Lower lobe of right lung (tissue), 2 donors: Measurements from ENCODE around the gene CRTC1. TPM values are rescaled to one million over a fixed set of nuclear protein-coding genes. Genes with fewer than 3 reads are reported as not detected.

ENCODE experiments used
- ATAC-seq, 2 donors: fragments of 200-7000 bp; cut with Tn5 transposase; one replicate each; pipeline ENCODE4 v1.9.1; 2020 to 2022; ENCODE audit warnings: mild to moderate bottlenecking in 2 of 2, moderate library complexity in 2 of 2
- DNase-seq: peaks from one replicate; pipeline ENCODE4 v3.0.0-alpha.2; 2020
- H3K27ac ChIP-seq: fragments of 200-600 bp; one replicate; pipeline ENCODE4 v1.8.0; 2022
- H3K27me3 ChIP-seq: fragments of 200-600 bp; one replicate; pipeline ENCODE4 v1.8.0; 2022; ENCODE audit warnings: low read depth
- H3K36me3 ChIP-seq: fragments of 200-600 bp; one replicate; pipeline ENCODE4 v1.8.0; 2022; ENCODE audit warnings: mild to moderate bottlenecking
- H3K4me1 ChIP-seq: fragments of 200-600 bp; one replicate; pipeline ENCODE4 v1.8.0; 2022
- H3K4me3 ChIP-seq: fragments of 200-600 bp; one replicate; pipeline ENCODE4 v1.8.0; 2022; ENCODE audit warnings: mild to moderate bottlenecking
- H3K9me3 ChIP-seq: fragments of 200-600 bp; one replicate; pipeline ENCODE4 v1.8.0; 2022
- CTCF ChIP-seq: fragments of 200-600 bp; IDR thresholded peaks from one replicate; pipeline ENCODE4 v1.8.0; 2022; ENCODE audit warnings: antibody characterized with exemption, mild to moderate bottlenecking
- intact Hi-C: fragments of 100-400 bp; cut with DNase I; formaldehyde crosslinking; loops from one replicate; pipeline ENCODE4 v1.11.0; 2022
- total RNA-seq: library from RNA; stranded (reverse); fragmentation: NEBNext Ultra II Directional; extraction: Animal tissue kit (Norgen Biotek cat#: 25700); gene quantifications from one replicate; pipeline ENCODE4 v1.2.1, GENCODE V29; 2021
- donor health status: DM: no; HTN: yes; CAD: no; lungs with severe emphysema.

Gene CRTC1
- total RNA-seq, 1 donor from 2014 or later = 16.2 TPM

GRCh38 chr19:18708452-18709231, 25.2 kb downstream of the CRTC1 start:
- Histone ChIP-seq H3K4me3 (no peak overlapping the region), H3K4me1 (peaks cover 16% of the 10 kb centered on the region), H3K27ac (no peak overlapping the region), H3K36me3 (no peaks in the 10 kb centered on the region), H3K9me3 (no peaks in the 10 kb centered on the region), H3K27me3 (no peaks in the 10 kb centered on the region)
- intact Hi-C loops = no loop called here
- ATAC-seq (no peak), DNase-seq (no peak)
- TF ChIP-seq CTCF = no peak

- no peaks in the 10 kb centered on the region for H3K27me3 ChIP-seq
- no peak overlapping the region for H3K27ac ChIP-seq
- no peaks in the 10 kb centered on the region for H3K36me3 ChIP-seq
- H3K9me3 ChIP-seq = no peaks in the 10 kb centered on the region
- DNase-seq = no peak
- intact Hi-C loops = no loop called here
- TF ChIP-seq CTCF = no peak
- no peak for ATAC-seq
- H3K4me3 ChIP-seq = no peak overlapping the region
- peaks cover 16% of the 10 kb centered on the region for H3K4me1 ChIP-seq
Measured at GRCh38 chr19:18709546-18709945, 26.1 kb downstream of the CRTC1 start.

GRCh38 chr19:18710186-18710585, 26.7 kb downstream of the CRTC1 start:
- H3K27me3 ChIP-seq = no peaks in the 10 kb centered on the region
- H3K9me3 ChIP-seq = no peaks in the 10 kb centered on the region
- peaks cover 16% of the 10 kb centered on the region for H3K4me1 ChIP-seq
- TF ChIP-seq CTCF = no peak
- no peaks in the 10 kb centered on the region for H3K36me3 ChIP-seq
- ATAC-seq = no peak
- no peak overlapping the region for H3K27ac ChIP-seq
- no peak overlapping the region for H3K4me3 ChIP-seq
- intact Hi-C loops = no loop called here
- DNase-seq = no peak

GRCh38 chr19:18710996-18711751, 27.7 kb downstream of the CRTC1 start:
- no peak overlapping the region for H3K27ac ChIP-seq
- TF ChIP-seq CTCF = no peak
- DNase-seq = no peak
- intact Hi-C loops = no loop called here
- peak; percentile 37 to 48 for ATAC-seq
- H3K4me1 ChIP-seq = peaks cover 16% of the 10 kb centered on the region
- H3K4me3 ChIP-seq = no peak overlapping the region
- H3K36me3 ChIP-seq = no peaks in the 10 kb centered on the region
- no peaks in the 10 kb centered on the region for H3K27me3 ChIP-seq
- no peaks in the 10 kb centered on the region for H3K9me3 ChIP-seq

- peaks cover 16% of the 10 kb centered on the region for H3K4me1 ChIP-seq
- intact Hi-C loops = no loop called here
- H3K36me3 ChIP-seq = no peaks in the 10 kb centered on the region
- ATAC-seq = no peak
- no peak overlapping the region for H3K27ac ChIP-seq
- DNase-seq = no peak
- H3K9me3 ChIP-seq = no peaks in the 10 kb centered on the region
- H3K27me3 ChIP-seq = no peaks in the 10 kb centered on the region
- TF ChIP-seq CTCF = no peak
- no peak overlapping the region for H3K4me3 ChIP-seq
Measured at GRCh38 chr19:18711893-18712292, 28.4 kb downstream of the CRTC1 start.
